Pulmonary artery endothelial cell (primary cell): ENCODE measurements around the gene RTBDN. TPM values are rescaled to one million over a fixed set of nuclear protein-coding genes. Genes with fewer than 3 reads are reported as not detected.
"Not testable (repeated sequence)": the region's sequence is repeated elsewhere in the genome, so short reads cannot be mapped to it uniquely, and the experiment has no call there.

Experiments
- DNase-seq: peaks from one replicate; pipeline ENCODE4 v3.0.0-alpha.2; 2011; ENCODE audit warnings: low read depth, low spot score
- total RNA-seq: library from RNA; depleted of rRNA; stranded (reverse); fragments of >200 nt; gene quantifications from 2 replicates; pipeline ENCODE4 v1.2.3, GENCODE V29; 2014

RTBDN gene
- total RNA-seq, 1 donor from 2014 or later: not detected

GRCh38 chr19:12858041-12858928 is 23.9 kb upstream of the RTBDN start:
- no peak for DNase-seq

- no peak for DNase-seq
Measured at GRCh38 chr19:12856653-12857052, 22.3 kb upstream of the RTBDN start.

GRCh38 chr19:12847159-12848139 is 13.1 kb upstream of the RTBDN start:
- no peak for DNase-seq

GRCh38 chr19:12846613-12847012 is 12.2 kb upstream of the RTBDN start:
- not testable (repeated sequence) for DNase-seq

DNA sequence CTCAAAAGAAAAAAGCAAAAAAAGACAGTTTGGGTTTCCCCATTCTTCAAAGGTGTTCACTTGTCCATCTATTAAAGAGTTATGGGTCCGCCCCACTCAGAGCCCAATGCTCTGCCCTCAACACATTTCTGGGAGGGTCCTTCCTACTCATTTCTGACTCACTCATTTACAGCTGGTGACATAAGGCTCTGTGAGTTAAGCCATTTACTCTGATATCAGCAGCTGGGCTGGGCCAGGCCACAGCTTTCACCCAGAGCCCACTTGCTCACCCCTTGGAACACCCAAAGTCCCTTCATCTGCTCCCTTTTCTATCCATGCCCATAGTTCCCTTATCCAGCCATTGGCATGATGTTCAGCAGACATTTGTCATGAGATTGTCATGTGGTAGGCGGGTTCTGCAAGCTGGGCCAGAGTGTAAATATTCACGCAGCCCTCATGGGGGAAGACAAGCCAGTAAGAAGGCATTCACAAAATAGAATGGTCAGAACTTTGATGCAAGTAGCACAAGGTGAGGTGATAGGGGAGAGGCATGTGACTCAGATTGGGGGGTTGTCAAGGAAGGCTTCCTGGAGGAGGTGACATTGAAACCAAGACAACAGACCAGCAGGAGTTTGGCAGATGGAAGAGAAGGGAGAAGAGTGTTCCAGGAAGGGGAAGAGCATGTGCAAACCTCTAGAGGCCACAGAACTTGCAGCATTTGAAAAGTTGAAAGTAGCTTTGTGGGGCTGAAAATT is 9.8 kb upstream of the RTBDN start:
- DNase-seq: no peak

DNA sequence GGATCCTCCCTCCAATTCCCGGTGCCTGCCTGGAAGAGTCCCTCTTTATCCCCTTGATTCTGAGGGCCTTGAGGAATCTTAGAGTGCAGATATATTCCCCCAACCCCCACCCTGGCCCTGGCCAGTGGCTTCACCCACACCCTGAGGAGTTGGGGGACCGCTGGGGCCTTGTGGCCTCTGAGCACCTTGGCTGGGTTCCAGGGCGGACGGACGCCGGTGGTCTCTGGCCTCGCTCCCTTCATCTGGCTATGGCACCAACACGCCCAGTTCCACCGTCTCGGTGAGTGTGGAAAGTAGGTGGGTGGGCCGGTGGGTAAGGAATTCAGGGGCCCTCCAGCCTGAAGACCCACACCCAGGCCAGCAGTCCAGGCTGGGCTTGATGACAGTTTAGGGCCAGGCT is 8.9 kb upstream of the RTBDN start:
- no peak for DNase-seq

DNA sequence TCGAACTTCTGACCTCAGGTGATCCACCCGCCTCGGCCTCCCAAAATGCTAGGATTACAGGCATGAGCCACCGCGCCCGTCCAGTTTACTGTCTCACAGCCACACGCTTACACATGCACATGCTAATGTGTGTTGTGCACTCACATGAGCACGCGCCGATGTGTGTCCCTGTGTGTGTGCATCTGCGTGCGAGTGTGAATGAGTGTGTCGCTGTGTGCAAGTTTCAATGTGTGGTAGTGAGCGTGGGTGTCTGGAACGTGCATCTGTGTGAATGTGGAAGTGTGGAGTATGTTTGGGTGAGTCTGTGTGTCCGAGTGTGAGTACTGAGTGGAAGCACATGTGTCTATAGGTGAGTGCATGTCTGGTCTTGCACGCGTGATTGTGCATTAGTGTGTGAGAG is 8.1 kb upstream of the RTBDN start:
- no peak for DNase-seq

DNA sequence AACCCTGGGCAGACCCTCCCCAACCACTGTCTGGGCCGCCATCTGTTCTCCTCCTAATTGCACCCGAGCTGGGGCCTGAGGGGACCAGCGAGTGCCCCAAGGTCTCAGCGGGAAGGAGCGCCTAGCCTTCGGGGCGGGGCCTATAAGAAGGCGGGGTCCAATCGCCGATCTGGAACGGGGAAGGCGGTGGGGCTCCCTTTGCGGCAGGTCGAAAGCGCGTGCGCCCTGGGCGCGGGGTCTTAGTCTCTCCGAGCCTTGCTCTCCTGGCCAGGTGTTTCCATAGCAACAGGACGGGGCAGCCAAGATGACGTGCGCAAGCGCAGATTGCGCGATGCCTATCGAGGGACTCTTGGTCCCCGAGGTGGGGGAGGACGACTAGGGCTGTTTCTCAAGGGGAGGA is 6.7 kb upstream of the RTBDN start:
- DNase-seq: no peak

DNA sequence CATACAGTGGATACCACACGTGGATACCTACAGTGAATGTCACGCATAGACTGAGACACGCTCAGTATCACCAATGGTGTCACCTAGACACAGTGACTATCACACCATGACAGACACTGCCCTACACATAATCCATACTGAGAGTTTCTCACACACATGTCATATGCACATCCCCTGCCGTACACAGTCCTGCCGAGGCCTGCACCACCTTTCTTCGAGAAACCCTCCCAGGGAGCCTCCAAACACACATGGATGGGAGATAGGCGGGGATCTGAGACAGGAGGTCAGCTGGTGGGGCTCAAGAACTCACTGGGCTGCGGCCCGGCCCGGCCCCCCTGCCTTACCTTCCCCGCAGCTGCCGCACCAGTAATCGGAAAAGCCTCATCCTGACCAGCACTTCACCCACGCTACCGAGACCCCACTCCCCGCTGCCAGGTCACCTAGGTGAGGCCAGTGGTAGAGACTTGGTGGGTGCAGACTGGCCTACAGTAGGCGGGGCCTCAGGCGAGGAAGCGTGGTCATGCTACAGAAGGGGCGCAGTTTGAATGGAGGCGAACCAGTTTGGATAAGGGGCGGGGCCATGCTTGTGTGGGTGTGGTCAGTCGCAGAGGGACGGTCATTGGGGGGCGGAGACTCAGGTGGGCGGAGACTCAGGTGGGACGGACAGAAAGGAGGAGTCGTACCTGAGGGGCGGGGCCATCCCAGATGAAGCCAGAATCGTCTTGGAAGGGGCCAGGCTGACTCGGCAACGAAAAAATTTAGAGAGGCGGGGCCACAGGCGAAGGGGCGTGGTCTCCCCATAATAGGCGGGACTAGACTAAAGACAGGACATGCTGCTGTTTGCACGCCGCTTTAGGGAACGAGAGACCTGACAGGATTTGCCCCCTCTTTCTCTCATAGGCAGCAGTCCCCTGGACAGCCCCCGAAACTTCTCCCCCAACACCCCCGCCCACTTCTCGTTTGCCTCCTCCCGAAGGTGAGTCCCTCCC is 6.0 kb upstream of the RTBDN start:
- no peak for DNase-seq

DNA sequence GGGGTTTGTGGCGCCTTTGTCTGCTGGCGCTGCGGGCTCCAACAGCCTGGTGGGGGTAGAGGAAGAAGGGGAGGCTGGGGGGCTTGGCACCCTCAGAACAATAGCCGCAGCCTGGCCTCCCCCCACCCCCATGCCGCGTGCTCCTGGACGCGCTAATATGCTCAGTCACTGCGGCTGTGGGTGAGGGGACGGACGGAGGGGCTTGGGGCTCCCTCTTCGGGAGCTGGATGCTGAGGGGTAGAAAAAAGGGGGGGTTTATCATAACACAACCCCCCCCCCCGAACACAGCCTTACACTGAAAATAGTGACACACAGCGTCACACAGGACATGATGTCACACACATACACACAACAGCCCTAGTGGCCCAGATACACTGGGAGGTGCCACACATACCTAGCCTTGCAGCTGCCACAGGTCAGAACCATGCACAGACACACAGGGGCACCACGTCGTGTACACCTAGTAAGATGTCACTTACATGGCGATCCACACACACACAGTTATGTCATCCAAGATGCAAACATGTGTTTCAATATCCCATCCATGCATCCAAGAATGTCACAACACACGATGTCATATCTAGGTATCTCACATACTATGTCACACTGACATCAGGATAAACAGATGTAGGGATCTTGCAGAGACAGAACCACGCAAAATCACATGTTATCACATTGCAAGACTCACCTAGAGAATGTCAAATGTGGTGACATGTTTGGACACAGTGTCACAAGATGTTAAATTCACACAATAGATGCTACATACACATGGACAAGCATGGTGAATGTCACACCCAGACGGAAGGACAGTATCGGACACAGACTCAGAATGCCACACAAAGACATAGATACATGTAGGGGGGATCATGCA is 4.7 kb upstream of the RTBDN start:
- DNase-seq: no peak

DNA sequence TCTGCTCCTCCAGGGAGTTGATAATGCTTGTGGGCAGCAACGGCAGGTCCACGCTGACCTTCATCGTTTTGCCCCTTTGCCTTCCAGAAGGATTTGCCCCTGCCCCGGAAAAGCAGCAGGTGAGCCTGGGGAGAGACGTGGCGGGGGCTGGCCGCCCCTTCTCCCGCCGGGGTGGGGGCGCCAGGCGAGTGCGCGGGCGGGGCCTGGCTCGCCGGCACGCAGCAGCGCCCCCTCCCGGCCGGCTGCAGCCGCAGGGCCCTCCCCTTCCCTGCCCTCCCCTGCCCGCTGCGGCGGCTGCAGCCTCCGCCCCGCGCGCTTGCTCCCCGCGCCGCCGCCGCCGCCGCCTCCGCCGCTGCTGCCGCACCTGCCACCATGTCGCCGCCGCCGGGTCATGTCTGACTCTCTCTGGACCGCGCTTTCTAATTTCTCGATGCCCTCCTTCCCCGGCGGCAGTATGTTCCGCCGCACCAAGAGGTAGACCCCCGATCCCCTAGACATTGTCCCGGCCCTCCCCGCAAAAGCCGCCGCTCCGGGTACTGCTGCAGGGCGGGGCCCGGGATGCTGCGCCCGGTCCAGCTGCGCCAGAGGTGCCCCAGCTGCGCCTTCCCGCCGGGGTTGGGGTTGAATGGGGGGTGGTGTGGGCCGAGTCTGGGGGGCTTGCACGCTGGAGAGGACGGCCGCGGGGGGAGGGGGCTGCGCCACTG is 4.0 kb upstream of the RTBDN start, which contains the start of gene MAST1:
Gene MAST1 (plus strand): TSS at position 334 of the 704 bp plus-strand sequence. CDS start 58 bp downstream, at position 392.
- DNase-seq: no peak

- DNase-seq: no peak
Measured at GRCh38 chr19:12837225-12837624, 2.8 kb upstream of the RTBDN start.

DNA sequence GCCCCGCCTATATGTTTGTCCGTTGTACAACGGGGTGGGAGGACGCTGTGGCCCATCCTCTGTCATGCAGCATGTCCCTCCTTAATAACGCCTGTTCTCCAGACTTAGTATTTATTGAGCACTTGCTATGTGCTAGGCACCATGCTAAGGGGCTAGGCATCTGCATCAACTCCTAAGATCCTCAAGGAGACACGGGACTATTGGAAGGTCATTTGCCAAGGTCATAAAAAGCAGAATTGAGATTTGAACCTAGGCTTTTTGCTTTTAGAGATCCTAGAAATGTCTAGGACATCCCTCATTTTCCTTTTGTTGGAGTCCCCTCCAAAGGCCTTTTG is 2.1 kb upstream of the RTBDN start:
- DNase-seq: no peak

DNA sequence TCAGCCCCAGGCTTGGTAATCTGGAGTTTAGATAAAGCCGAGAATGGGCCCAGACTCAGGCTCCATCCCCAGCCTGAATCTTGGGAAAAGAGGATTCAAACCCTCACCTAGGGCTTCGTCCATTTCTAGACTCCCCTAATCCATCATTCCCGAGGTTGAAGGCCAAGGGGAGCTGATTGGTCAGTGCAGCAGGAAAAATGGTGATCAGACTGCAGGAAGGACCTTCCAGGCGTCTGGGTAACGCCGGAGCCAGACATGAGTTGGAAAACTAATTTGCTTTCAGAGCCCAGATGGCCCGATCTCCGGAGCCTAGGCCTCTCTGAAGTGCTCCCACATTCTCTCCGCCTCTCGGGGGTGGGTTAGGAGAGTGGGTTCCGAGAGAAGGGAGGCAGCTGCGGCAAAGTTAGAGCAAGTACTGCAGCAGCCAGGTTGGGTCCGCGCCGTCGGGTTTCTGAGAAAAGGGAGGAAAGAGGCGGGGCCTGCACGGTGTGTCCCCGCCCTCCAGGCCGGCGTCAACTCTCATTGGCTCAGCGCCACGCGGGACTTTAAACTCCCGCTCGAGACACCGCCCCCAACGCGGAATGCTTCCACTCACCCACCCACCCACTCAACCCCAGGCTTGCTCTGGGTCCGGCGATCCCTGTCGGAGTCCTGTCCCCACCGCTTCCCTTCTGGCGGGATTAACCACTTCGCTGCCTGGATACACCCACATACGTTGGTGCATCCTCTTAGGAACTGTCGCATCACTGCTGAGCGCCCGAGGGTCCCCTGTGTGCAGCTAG is 788 bp upstream of the RTBDN start:
- no peak for DNase-seq

GRCh38 chr19:12833738-12834565 is 427 bp downstream of the RTBDN start:
- DNase-seq: no peak

- no peak for DNase-seq
Measured at GRCh38 chr19:12833418-12833737, 1.0 kb downstream of the RTBDN start.

DNA sequence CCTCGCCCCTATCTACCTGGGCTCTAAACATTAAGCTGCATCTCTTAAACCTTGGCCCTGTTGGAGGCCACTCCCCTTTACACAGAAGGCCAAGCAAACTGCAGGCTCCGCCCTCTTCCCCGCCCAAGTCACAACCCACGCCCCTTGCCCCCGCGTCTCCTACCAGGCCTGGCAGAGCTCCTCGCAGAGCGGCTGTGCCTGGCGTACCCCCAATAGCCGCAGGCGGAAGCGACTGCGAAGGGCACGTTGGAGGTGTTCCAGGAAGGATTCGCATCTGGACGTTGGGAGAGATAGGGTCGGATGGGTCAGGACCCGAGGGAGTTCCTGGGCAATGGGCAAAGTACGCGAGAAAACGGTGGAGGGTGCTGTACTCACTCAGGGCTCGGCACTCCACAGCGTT is 5.9 kb downstream of the RTBDN start:
- no peak for DNase-seq
